Common myeloid progenitor, CD34-positive (primary cell): ENCODE data around the gene SLC23A2.

ENCODE experiments used
- CTCF ChIA-PET: fragments of 350-600 bp; sonication (Branson Sonifier 250); formaldehyde crosslinking; loops from one replicate; lab custom pipeline; 2021; ENCODE audit warnings: antibody characterized with exemption; lab: Charles Lee
- POLR2A ChIA-PET: fragments of 350-600 bp; sonication (Branson Sonifier 250); formaldehyde crosslinking; loops from one replicate; lab custom pipeline; 2021; ENCODE audit warnings: antibody characterized with exemption; lab: Charles Lee
- DNase-seq, 3 donors: peaks; one replicate each; pipeline versions ENCODE4 v3.0.0 to v3.0.0-alpha.2; 2013
- H3K27ac ChIP-seq, 2 experiments: 1 replicate in 1 of 2; 2 replicates in 1 of 2; pipeline ENCODE4 v1.7.0; 2013; ENCODE audit warnings: inconsistent platforms in 2 of 2, low read length in 2 of 2, mild to moderate bottlenecking in 2 of 2, low read depth in 1 of 2, moderate library complexity in 1 of 2; ENCODE audit not compliant: severe bottlenecking in 2 of 2, insufficient read depth in 1 of 2, poor library complexity in 1 of 2
- H3K27me3 ChIP-seq, 5 experiments: replicated peaks in 2 of 5; 1 replicate in 3 of 5; 2 replicates in 2 of 5; pipeline versions ENCODE4 v1.6.1 to v1.7.0; 2013; ENCODE audit warnings: low read length in 4 of 5, mild to moderate bottlenecking in 2 of 5, moderate library complexity in 2 of 5, inconsistent platforms in 1 of 5; ENCODE audit not compliant: insufficient read depth in 5 of 5, control insufficient read depth in 4 of 5
- H3K36me3 ChIP-seq, 4 experiments: 1 replicate in 2 of 4; 2 replicates in 2 of 4; pipeline versions ENCODE4 v1.6.1 to v1.7.0; 2013; ENCODE audit warnings: low read length in 3 of 4, control low read depth in 1 of 4, mild to moderate bottlenecking in 1 of 4; ENCODE audit not compliant: control insufficient read depth in 4 of 4, insufficient read depth in 4 of 4
- H3K4me1 ChIP-seq, 4 experiments: 1 replicate in 3 of 4; 2 replicates in 1 of 4; pipeline versions ENCODE4 v1.6.1 to v1.7.1; 2013; ENCODE audit warnings: low read length in 3 of 4, mild to moderate bottlenecking in 3 of 4, control low read depth in 1 of 4, inconsistent platforms in 1 of 4, moderate library complexity in 1 of 4; ENCODE audit not compliant: control insufficient read depth in 4 of 4, insufficient read depth in 4 of 4; ENCODE audit errors: control extremely low read depth in 1 of 4
- H3K4me3 ChIP-seq, 7 experiments: 1 replicate in 4 of 7; 2 replicates in 3 of 7; pipeline versions ENCODE4 v1.5.1 to v1.7.0; 2013; ENCODE audit warnings: mild to moderate bottlenecking in 7 of 7, low read length in 6 of 7, moderate library complexity in 6 of 7, inconsistent platforms in 2 of 7, low read depth in 2 of 7, control low read depth in 1 of 7; ENCODE audit not compliant: insufficient read depth in 4 of 7, control insufficient read depth in 1 of 7; ENCODE audit errors: extremely low read depth in 1 of 7
- H3K9me3 ChIP-seq, 5 experiments: 1 replicate in 4 of 5; 2 replicates in 1 of 5; pipeline versions ENCODE4 v1.6.1 to v1.7.1; 2013; ENCODE audit warnings: low read length in 4 of 5, mild to moderate bottlenecking in 2 of 5, inconsistent platforms in 1 of 5, low read depth in 1 of 5, moderate library complexity in 1 of 5; ENCODE audit not compliant: control insufficient read depth in 4 of 5, insufficient read depth in 2 of 5; ENCODE audit errors: control extremely low read depth in 1 of 5
- WGBS: methylation state at CpG from one replicate; pipeline ENCODE4 v1.1.5; 2013; ENCODE audit not compliant: insufficient coverage; 5-methylcytosine and 5-hydroxymethylcytosine counted together

SLC23A2 gene

DNA sequence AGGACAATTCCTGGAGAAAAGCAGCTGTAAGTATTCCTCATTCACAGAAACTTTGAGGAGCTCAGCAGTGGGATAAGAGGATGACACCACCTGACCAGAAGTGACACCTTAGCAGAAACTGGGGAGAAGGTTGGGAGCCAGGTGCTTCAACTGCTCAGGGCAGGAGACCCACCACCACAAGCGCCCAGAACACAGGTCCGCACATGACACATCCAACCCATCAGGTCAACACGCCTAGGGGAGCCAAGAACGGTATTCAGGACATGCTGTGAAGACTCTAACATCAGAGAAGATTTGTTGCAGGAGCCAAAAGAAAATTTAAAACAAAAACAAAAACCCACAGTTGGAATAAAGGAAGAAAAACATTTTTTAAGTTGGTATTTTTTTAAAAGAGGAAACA, 50.5 kb downstream of the SLC23A2 start:
- no peaks in the 10 kb centered on the region for H3K27me3 ChIP-seq
- no peak for DNase-seq
- H3K27ac ChIP-seq, result no peak overlapping the region
- peaks cover 5 to 18% (median 7%) of the 10 kb centered on the region in 4 experiments for H3K36me3 ChIP-seq
- H3K4me1 ChIP-seq, result peaks cover 0 to 5% (median 2%) of the 10 kb centered on the region in 4 experiments
- ChIA-PET CTCF (interaction anchor here (0.9 to 4.3 kb wide), 18 partner anchors 9 to 340 kb away, joined by 3 to 34 read pairs (median 4); no protein-coding TSS in a partner anchor), POLR2A (no interaction called here)
- no peak overlapping the region for H3K4me3 ChIP-seq
- WGBS, result no CpG with 5 or more reads among the region's 4 CpGs
- peaks cover 0 to 5% (median 0%) of the 10 kb centered on the region in 5 experiments for H3K9me3 ChIP-seq

DNA sequence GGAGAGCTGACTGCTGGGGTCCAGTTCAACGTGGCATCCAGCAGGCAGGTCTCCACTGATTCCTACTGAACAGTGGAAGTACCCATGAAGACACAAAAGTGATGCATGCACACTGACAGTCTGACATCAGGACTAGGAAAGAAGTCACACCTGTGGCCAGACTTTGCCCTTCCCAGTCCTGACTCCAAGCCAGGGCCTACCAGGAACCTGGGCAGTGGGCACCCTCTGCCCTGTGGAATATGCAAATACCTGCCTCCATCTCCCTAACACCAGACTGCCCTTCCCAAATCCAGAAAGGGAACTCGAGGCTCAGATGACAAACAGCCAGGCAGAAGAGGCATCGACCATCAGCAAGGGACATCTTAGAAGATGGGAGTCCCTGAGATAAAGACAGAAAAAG, 50.9 kb downstream of the SLC23A2 start:
- ChIA-PET CTCF (interaction anchor here (0.7 to 4.3 kb wide), 25 partner anchors 10 to 345 kb away, joined by 3 to 34 read pairs (median 4); no protein-coding TSS in a partner anchor), POLR2A (interaction anchor here (0.6 kb wide), 1 partner anchor 81 kb away, joined by 5 read pairs; no protein-coding TSS in a partner anchor)
- no peak for DNase-seq
- H3K27me3 ChIP-seq, result no peaks in the 10 kb centered on the region
- H3K4me1 ChIP-seq, result peaks cover 0 to 5% (median 2%) of the 10 kb centered on the region in 4 experiments
- peaks cover 0 to 5% (median 0%) of the 10 kb centered on the region in 5 experiments for H3K9me3 ChIP-seq
- no peak overlapping the region for H3K27ac ChIP-seq
- H3K4me3 ChIP-seq, result no peak overlapping the region
- H3K36me3 ChIP-seq, result peaks cover 5 to 18% (median 7%) of the 10 kb centered on the region in 4 experiments
- WGBS, result 50% methylated on average over 2 of the region's 3 CpGs

GRCh38 chr20:4949833-4950178, 51.5 kb downstream of the SLC23A2 start:
- Histone ChIP-seq H3K4me1 (peaks cover 0 to 5% (median 2%) of the 10 kb centered on the region in 4 experiments), H3K27ac (no peak overlapping the region), H3K27me3 (no peaks in the 10 kb centered on the region), H3K4me3 (no peak overlapping the region), H3K36me3 (peaks cover 5 to 18% (median 7%) of the 10 kb centered on the region in 4 experiments), H3K9me3 (peaks cover 0 to 5% (median 0%) of the 10 kb centered on the region in 5 experiments)
- WGBS, result 48% methylated on average over 5 of the region's 6 CpGs
- ChIA-PET POLR2A (interaction anchor here (0.6 kb wide), 1 partner anchor 81 kb away, joined by 5 read pairs; no protein-coding TSS in a partner anchor), CTCF (interaction anchor here (0.7 to 4.3 kb wide), 27 partner anchors 10 to 344 kb away, joined by 3 to 34 read pairs (median 4); no protein-coding TSS in a partner anchor)
- DNase-seq, result peak; percentile 52 to 78 (median 78)

DNA sequence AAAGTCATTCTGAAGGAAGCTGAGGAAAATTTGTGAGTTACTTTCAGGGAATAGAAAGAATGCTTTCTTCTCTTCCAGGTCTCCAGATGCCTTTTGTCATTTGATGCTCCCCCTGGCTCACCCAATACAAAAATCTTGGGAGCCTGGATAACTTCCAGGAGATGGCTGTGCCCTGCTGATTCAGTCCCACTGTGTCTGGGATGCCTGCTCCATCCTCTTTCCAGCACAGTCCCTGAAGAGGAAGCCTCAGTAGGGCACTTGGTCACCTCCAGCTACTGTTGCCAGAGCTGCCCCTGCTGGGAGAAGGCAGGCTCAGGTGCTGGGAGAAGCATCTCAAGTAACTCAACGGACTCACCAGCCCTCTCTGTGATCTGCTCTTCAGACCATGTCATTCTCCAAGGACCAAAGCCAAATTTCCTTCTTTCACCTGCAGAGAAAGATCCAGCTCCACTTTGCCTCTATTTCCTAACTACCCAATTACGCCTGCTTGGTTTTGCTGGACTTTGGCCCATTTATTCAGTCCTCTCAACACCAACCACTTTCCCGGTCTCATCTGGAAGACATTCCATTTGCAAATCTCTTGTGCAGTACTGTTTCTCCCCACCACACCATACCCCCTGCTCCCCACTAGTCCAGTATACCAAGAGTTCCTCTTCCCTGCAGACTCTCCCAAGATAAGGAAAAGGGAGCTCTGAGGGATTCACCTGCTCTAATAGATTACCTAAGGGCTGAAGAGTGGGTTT, 53.3 kb downstream of the SLC23A2 start:
- ChIA-PET POLR2A (no interaction called here), CTCF (interaction anchor here (0.6 to 2.7 kb wide), 21 partner anchors 10 to 343 kb away, joined by 3 to 11 read pairs (median 3); no protein-coding TSS in a partner anchor)
- DNase-seq, result no peak
- WGBS, result 95% methylated on average over 3 of the region's 3 CpGs
- Histone ChIP-seq H3K4me3 (no peak overlapping the region), H3K36me3 (peaks cover 5 to 18% (median 7%) of the 10 kb centered on the region in 4 experiments), H3K27ac (no peak overlapping the region), H3K4me1 (peaks cover 0 to 5% (median 2%) of the 10 kb centered on the region in 4 experiments), H3K27me3 (no peaks in the 10 kb centered on the region), H3K9me3 (peaks cover 0 to 5% (median 0%) of the 10 kb centered on the region in 5 experiments)

GRCh38 chr20:4946986-4947385, 54.3 kb downstream of the SLC23A2 start:
- Histone ChIP-seq H3K27me3 (no peaks in the 10 kb centered on the region), H3K36me3 (peaks cover 0 to 12% (median 5%) of the 10 kb centered on the region in 4 experiments), H3K9me3 (no peaks in the 10 kb centered on the region), H3K4me3 (no peak overlapping the region), H3K27ac (no peak overlapping the region), H3K4me1 (peaks cover 0 to 5% (median 2%) of the 10 kb centered on the region in 4 experiments)
- peak in 1 of 3 donors; percentile 6 for DNase-seq
- ChIA-PET POLR2A (no interaction called here), CTCF (interaction anchor here (0.6 to 2.7 kb wide), 6 partner anchors 8 to 208 kb away, joined by 3 to 11 read pairs (median 4); no protein-coding TSS in a partner anchor)
- 92% methylated on average over 4 of the region's 6 CpGs for WGBS

- DNase-seq, result no peak
- H3K27ac ChIP-seq, result no peak overlapping the region
- ChIA-PET POLR2A (no interaction called here), CTCF (interaction anchor here (1.3 to 2.7 kb wide), 2 partner anchors 9 to 199 kb away, joined by 3 to 11 read pairs; no protein-coding TSS in a partner anchor)
- no peak overlapping the region for H3K4me3 ChIP-seq
- H3K4me1 ChIP-seq, result peaks cover 0 to 5% (median 2%) of the 10 kb centered on the region in 4 experiments
- H3K27me3 ChIP-seq, result no peaks in the 10 kb centered on the region
- peaks cover 0 to 12% (median 5%) of the 10 kb centered on the region in 4 experiments for H3K36me3 ChIP-seq
- no peaks in the 10 kb centered on the region for H3K9me3 ChIP-seq
- 98% methylated on average over 4 of the region's 6 CpGs for WGBS
Measured at GRCh38 chr20:4946585-4946984, 54.7 kb downstream of the SLC23A2 start.
